Common myeloid progenitor, CD34-positive (primary cell): ENCODE results near the gene HSPBP1.

Source experiments
- CTCF ChIA-PET: fragments of 350-600 bp; sonication (Branson Sonifier 250); formaldehyde crosslinking; loops from one replicate; lab custom pipeline; 2021; ENCODE audit warnings: antibody characterized with exemption; lab: Charles Lee
- POLR2A ChIA-PET: fragments of 350-600 bp; sonication (Branson Sonifier 250); formaldehyde crosslinking; loops from one replicate; lab custom pipeline; 2021; ENCODE audit warnings: antibody characterized with exemption; lab: Charles Lee
- DNase-seq, 3 donors: peaks; one replicate each; pipeline versions ENCODE4 v3.0.0 to v3.0.0-alpha.2; 2013
- H3K27ac ChIP-seq, 2 experiments: 1 replicate in 1 of 2; 2 replicates in 1 of 2; pipeline ENCODE4 v1.7.0; 2013; ENCODE audit warnings: inconsistent platforms in 2 of 2, low read length in 2 of 2, mild to moderate bottlenecking in 2 of 2, low read depth in 1 of 2, moderate library complexity in 1 of 2; ENCODE audit not compliant: severe bottlenecking in 2 of 2, insufficient read depth in 1 of 2, poor library complexity in 1 of 2
- H3K27me3 ChIP-seq, 5 experiments: replicated peaks in 2 of 5; 1 replicate in 3 of 5; 2 replicates in 2 of 5; pipeline versions ENCODE4 v1.6.1 to v1.7.0; 2013; ENCODE audit warnings: low read length in 4 of 5, mild to moderate bottlenecking in 2 of 5, moderate library complexity in 2 of 5, inconsistent platforms in 1 of 5; ENCODE audit not compliant: insufficient read depth in 5 of 5, control insufficient read depth in 4 of 5
- H3K36me3 ChIP-seq, 4 experiments: 1 replicate in 2 of 4; 2 replicates in 2 of 4; pipeline versions ENCODE4 v1.6.1 to v1.7.0; 2013; ENCODE audit warnings: low read length in 3 of 4, control low read depth in 1 of 4, mild to moderate bottlenecking in 1 of 4; ENCODE audit not compliant: control insufficient read depth in 4 of 4, insufficient read depth in 4 of 4
- H3K4me1 ChIP-seq, 4 experiments: 1 replicate in 3 of 4; 2 replicates in 1 of 4; pipeline versions ENCODE4 v1.6.1 to v1.7.1; 2013; ENCODE audit warnings: low read length in 3 of 4, mild to moderate bottlenecking in 3 of 4, control low read depth in 1 of 4, inconsistent platforms in 1 of 4, moderate library complexity in 1 of 4; ENCODE audit not compliant: control insufficient read depth in 4 of 4, insufficient read depth in 4 of 4; ENCODE audit errors: control extremely low read depth in 1 of 4
- H3K4me3 ChIP-seq, 7 experiments: 1 replicate in 4 of 7; 2 replicates in 3 of 7; pipeline versions ENCODE4 v1.5.1 to v1.7.0; 2013; ENCODE audit warnings: mild to moderate bottlenecking in 7 of 7, low read length in 6 of 7, moderate library complexity in 6 of 7, inconsistent platforms in 2 of 7, low read depth in 2 of 7, control low read depth in 1 of 7; ENCODE audit not compliant: insufficient read depth in 4 of 7, control insufficient read depth in 1 of 7; ENCODE audit errors: extremely low read depth in 1 of 7
- H3K9me3 ChIP-seq, 5 experiments: 1 replicate in 4 of 5; 2 replicates in 1 of 5; pipeline versions ENCODE4 v1.6.1 to v1.7.1; 2013; ENCODE audit warnings: low read length in 4 of 5, mild to moderate bottlenecking in 2 of 5, inconsistent platforms in 1 of 5, low read depth in 1 of 5, moderate library complexity in 1 of 5; ENCODE audit not compliant: control insufficient read depth in 4 of 5, insufficient read depth in 2 of 5; ENCODE audit errors: control extremely low read depth in 1 of 5
- WGBS: methylation state at CpG from one replicate; pipeline ENCODE4 v1.1.5; 2013; ENCODE audit not compliant: insufficient coverage; 5-methylcytosine and 5-hydroxymethylcytosine counted together

Gene HSPBP1

GRCh38 chr19:55257461-55258420 lies 22.2 kb downstream of the HSPBP1 start:
- DNase-seq: no peak
- peaks cover 19 to 67% (median 63%) of the 10 kb centered on the region in 4 experiments for H3K4me1 ChIP-seq
- CTCF ChIA-PET: interaction anchor here (0.9 to 1.0 kb wide), 2 partner anchors 9 to 10 kb away, joined by 3 to 4 read pairs; no protein-coding TSS in a partner anchor
- POLR2A ChIA-PET: interaction anchor here (0.6 to 1.1 kb wide), 2 partner anchors 20 to 41 kb away, joined by 3 to 5 read pairs; no protein-coding TSS in a partner anchor
- H3K4me3 ChIP-seq: peak overlapping the region; percentile 78 to 98 (median 93)
- H3K27me3 ChIP-seq: no peaks in the 10 kb centered on the region
- peak overlapping the region; percentile 86 to 95 for H3K27ac ChIP-seq
- WGBS: under 1% methylated on average over 47 of the region's 51 CpGs
- H3K9me3 ChIP-seq: no peaks in the 10 kb centered on the region
- peaks cover 0 to 16% (median 4%) of the 10 kb centered on the region in 4 experiments for H3K36me3 ChIP-seq

- Histone ChIP-seq H3K27me3 (no peaks in the 10 kb centered on the region), H3K9me3 (no peaks in the 10 kb centered on the region), H3K4me1 (peaks cover 23 to 76% (median 72%) of the 10 kb centered on the region in 4 experiments), H3K27ac (peak overlapping the region; percentile 86 to 95), H3K4me3 (peak overlapping the region; percentile 78 to 98 (median 93)), H3K36me3 (peaks cover 0 to 9% (median 1%) of the 10 kb centered on the region in 4 experiments)
- DNase-seq: no peak
- CTCF ChIA-PET: interaction anchor here (0.9 to 1.8 kb wide), 6 partner anchors 9 to 247 kb away, joined by 3 to 7 read pairs (median 3); no protein-coding TSS in a partner anchor
- 38% methylated on average over 10 of the region's 22 CpGs for WGBS
- POLR2A ChIA-PET: interaction anchor here (0.6 to 1.2 kb wide), 3 partner anchors 23 to 355 kb away, joined by 3 to 5 read pairs (median 3); partner anchors contain the start of gene HSPBP1
These were observed 23.1 kb downstream of the HSPBP1 start for GRCh38 chr19:55256562-55257460.

- POLR2A ChIA-PET: interaction anchor here (0.6 to 1.2 kb wide), 3 partner anchors 22 to 113 kb away, joined by 3 to 4 read pairs (median 3); partner anchors contain the start of gene HSPBP1
- CTCF ChIA-PET: interaction anchor here (0.8 to 2.6 kb wide), 9 partner anchors 8 to 248 kb away, joined by 3 to 24 read pairs (median 3); partner anchors contain the start of gene HSPBP1
- Histone ChIP-seq H3K27me3 (no peaks in the 10 kb centered on the region), H3K9me3 (no peaks in the 10 kb centered on the region), H3K4me3 (peak overlapping the region; percentile 8 to 98 (median 93)), H3K27ac (peak overlapping the region; percentile 87 to 95), H3K4me1 (peaks cover 29 to 86% (median 82%) of the 10 kb centered on the region in 4 experiments), H3K36me3 (peaks cover 0 to 12% (median 1%) of the 10 kb centered on the region in 4 experiments)
- 19% methylated on average over 15 of the region's 17 CpGs for WGBS
- peak in 2 of 3 donors; percentile 40 to 55 for DNase-seq
These were observed 24.1 kb downstream of the HSPBP1 start for GRCh38 chr19:55255618-55256423.

- ChIA-PET CTCF (interaction anchor here (0.8 to 2.6 kb wide), 8 partner anchors 8 to 222 kb away, joined by 3 to 24 read pairs (median 3); partner anchors contain the start of gene HSPBP1), POLR2A (interaction anchor here (0.6 to 1.5 kb wide), 6 partner anchors 13 to 153 kb away, joined by 3 to 6 read pairs (median 3); partner anchors contain the start of genes HSPBP1 and UBE2S)
- Histone ChIP-seq H3K36me3 (peaks cover 0 to 24% (median 5%) of the 10 kb centered on the region in 4 experiments), H3K4me3 (peak overlapping the region; percentile 51 to 98 (median 93)), H3K9me3 (no peaks in the 10 kb centered on the region), H3K27me3 (no peaks in the 10 kb centered on the region), H3K4me1 (peaks cover 27 to 89% (median 86%) of the 10 kb centered on the region in 4 experiments), H3K27ac (peak overlapping the region; percentile 87 to 95)
- DNase-seq: no peak
- WGBS: 0% methylated on average over 6 of the region's 6 CpGs
These were observed 25.3 kb downstream of the HSPBP1 start for GRCh38 chr19:55254625-55254977.

GRCh38 chr19:55253842-55254624 lies 25.9 kb downstream of the HSPBP1 start:
- peak overlapping the region; percentile 87 to 95 for H3K27ac ChIP-seq

More at GRCh38 chr19:55253842-55254624, 25.9 kb downstream of the HSPBP1 start:
- ChIA-PET POLR2A (interaction anchor here (0.6 to 1.5 kb wide), 7 partner anchors 12 to 154 kb away, joined by 3 to 6 read pairs (median 3); partner anchors contain the start of genes HSPBP1 and UBE2S), CTCF (interaction anchor here (0.6 to 2.6 kb wide), 8 partner anchors 8 to 223 kb away, joined by 3 to 24 read pairs (median 3); partner anchors contain the start of gene HSPBP1)
- Histone ChIP-seq H3K36me3 (peaks cover 0 to 24% (median 5%) of the 10 kb centered on the region in 4 experiments), H3K4me3 (peak overlapping the region; percentile 51 to 98 (median 93)), H3K4me1 (peaks cover 27 to 91% (median 86%) of the 10 kb centered on the region in 4 experiments), H3K9me3 (no peaks in the 10 kb centered on the region), H3K27me3 (no peaks in the 10 kb centered on the region)
- WGBS: 0% methylated on average over 14 of the region's 23 CpGs
- DNase-seq: peak; percentile 88 to 96 (median 95)
